ENCODE data around the gene SLC43A1.

Gene SLC43A1

DNA sequence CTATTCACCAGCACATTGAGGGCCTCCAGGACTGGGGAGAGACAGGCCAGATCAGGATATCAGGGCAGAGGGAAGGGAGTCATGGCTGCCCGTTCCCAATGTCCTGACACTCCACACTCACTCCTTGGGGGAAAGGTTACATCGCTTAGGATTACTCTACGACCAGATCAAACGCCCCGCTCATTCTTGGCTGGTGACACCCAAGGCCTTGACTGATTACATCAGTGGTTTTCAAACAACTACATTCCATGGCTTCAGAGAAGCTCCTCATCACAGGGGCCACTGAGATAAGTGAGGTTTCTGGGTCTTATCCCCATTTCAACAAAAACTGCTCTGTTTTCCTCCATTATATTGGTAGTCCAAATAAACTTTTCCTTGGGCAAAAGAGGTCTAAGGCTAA lies 37.0 kb upstream of the SLC43A1 start:
- H3K27ac ChIP-seq, result no peak overlapping the region
- no peak overlapping the region for H3K4me3 ChIP-seq (ENCODE audit: low read depth, low read length)
- TF ChIP-seq, protein P1, sequence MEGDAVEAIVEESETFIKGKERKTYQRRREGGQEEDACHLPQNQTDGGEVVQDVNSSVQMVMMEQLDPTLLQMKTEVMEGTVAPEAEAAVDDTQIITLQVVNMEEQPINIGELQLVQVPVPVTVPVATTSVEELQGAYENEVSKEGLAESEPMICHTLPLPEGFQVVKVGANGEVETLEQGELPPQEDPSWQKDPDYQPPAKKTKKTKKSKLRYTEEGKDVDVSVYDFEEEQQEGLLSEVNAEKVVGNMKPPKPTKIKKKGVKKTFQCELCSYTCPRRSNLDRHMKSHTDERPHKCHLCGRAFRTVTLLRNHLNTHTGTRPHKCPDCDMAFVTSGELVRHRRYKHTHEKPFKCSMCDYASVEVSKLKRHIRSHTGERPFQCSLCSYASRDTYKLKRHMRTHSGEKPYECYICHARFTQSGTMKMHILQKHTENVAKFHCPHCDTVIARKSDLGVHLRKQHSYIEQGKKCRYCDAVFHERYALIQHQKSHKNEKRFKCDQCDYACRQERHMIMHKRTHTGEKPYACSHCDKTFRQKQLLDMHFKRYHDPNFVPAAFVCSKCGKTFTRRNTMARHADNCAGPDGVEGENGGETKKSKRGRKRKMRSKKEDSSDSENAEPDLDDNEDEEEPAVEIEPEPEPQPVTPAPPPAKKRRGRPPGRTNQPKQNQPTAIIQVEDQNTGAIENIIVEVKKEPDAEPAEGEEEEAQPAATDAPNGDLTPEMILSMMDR (IDR thresholded peaks at IDR 0.05; ENCODE audit: low read depth, low read length, missing control alignments), result no peak
- in situ Hi-C loops (cut with HindIII; ENCODE audit: low pct_ligation_motif_present, low sequenced_read_pairs), result no loop called here
- no peaks in the 10 kb centered on the region for H3K27me3 ChIP-seq (replicated peaks)
- no peak for DNase-seq
- no peaks in the 10 kb centered on the region for H3K36me3 ChIP-seq (replicated peaks)

DNA sequence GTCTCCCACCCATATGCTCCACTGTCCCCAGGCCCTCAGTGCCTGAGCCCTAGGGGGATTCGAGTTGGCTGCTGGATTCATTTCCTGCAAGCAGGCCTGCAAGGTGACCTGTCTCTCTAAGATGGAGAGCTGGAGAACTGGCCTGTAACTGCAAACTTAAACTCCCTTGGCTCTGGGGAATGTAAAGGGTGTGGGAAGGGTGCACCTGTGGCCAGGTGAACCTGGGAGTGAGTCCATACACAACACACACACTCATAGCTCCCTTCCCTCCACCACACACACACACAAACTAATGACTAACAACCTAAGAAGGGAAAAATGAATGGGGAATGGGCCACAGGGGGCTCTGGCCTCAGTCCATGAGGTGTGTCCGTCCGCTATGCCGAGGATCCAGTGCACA lies 36.4 kb upstream of the SLC43A1 start:
- TF ChIP-seq, protein P1 (IDR thresholded peaks at IDR 0.05; ENCODE audit: low read depth, low read length, missing control alignments), result no peak
- no peak for DNase-seq
- H3K4me3 ChIP-seq (ENCODE audit: low read depth, low read length), result no peak overlapping the region
- no peaks in the 10 kb centered on the region for H3K36me3 ChIP-seq (replicated peaks)
- no peaks in the 10 kb centered on the region for H3K27me3 ChIP-seq (replicated peaks)
- in situ Hi-C loops (cut with HindIII; ENCODE audit: low pct_ligation_motif_present, low sequenced_read_pairs), result no loop called here
- H3K27ac ChIP-seq, result no peak overlapping the region

DNA sequence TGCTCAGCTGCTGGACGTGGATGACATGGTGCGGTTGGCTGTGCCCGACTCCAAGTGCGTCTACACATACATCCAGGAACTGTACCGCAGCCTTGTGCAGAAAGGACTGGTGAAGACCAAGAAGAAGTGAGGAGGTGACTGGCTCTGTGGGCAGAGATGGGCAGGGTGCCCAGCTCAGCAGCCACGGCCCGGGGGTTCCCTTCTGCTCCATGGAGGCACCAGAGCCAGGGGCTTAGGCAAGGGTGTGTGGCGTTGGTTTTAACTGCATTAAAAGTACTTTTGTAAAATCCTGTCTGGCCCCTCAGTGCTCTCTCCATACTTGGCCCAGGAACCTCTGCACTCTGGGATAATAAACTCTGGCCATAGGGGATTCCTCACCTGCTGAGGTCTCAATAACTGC lies 34.5 kb upstream of the SLC43A1 start:
- no peak for DNase-seq
- no peak overlapping the region for H3K4me3 ChIP-seq (ENCODE audit: low read depth, low read length)
- H3K27ac ChIP-seq, result no peak overlapping the region
- TF ChIP-seq, protein P1 (IDR thresholded peaks at IDR 0.05; ENCODE audit: low read depth, low read length, missing control alignments), result no peak
- no peaks in the 10 kb centered on the region for H3K36me3 ChIP-seq (replicated peaks)
- no peaks in the 10 kb centered on the region for H3K27me3 ChIP-seq (replicated peaks)
- in situ Hi-C loops (cut with HindIII; ENCODE audit: low pct_ligation_motif_present, low sequenced_read_pairs), result no loop called here

DNA sequence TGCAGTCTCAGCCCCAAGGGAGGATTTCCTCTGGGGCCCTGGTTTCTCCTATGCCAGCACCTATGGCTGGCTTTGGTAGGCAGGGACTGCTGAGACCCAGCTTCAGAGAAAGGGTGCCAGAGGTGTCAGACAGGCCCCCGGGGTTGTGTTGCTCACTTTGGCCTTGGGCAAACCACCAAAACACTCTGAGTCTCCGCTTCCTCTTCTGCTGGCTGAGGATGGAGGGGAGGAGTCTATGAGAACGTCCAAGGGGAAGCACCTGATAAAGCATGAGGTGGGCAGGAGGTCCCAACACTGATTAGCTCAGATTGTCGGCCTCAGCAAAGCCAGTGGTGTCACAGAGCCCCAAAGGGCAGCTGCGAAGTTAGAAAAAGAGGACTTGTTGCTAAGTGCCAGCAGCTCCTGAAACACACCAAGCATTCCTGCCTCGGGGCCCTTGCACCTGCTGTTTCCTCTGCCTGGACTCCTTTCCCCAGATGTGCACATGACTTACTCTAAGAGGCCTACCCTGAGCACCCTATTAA lies 32.4 kb upstream of the SLC43A1 start:
- no peak for DNase-seq
- Histone ChIP-seq H3K27ac (no peak overlapping the region), H3K36me3 (replicated peaks) (no peaks in the 10 kb centered on the region), H3K4me3 (ENCODE audit: low read depth, low read length) (no peak overlapping the region), H3K27me3 (replicated peaks) (no peaks in the 10 kb centered on the region)
- in situ Hi-C loops (cut with HindIII; ENCODE audit: low pct_ligation_motif_present, low sequenced_read_pairs), result no loop called here
- TF ChIP-seq, protein P1 (IDR thresholded peaks at IDR 0.05; ENCODE audit: low read depth, low read length, missing control alignments), result no peak

DNA sequence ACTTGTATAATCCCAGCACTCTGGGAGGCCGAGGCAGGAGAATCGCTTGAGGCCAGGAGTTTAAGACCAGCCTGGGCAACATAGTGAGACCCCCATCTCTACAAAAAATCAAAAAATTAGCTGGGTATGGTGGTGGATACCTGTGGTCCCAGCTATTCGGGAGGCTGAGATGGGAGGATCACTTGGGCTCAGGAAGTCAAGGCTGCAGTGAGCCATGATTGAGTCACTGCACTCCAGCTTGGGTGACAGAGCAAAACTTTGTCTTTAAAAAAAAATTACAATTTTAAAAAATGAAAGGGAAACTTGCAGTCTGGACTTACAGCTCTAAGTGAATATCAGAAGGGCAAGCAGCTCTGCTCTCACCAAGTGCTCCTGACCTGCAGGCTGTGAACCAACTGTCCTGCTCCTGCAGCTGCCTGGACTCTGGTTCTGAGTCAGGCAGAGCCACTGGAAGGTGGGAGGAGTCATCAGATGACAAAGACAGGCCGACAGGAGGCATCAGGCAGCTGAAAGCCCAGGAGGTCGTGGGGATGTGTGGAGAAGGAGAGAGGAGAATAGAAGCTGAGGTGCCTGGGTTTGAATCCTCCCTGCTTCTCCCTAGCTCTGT lies 31.5 kb upstream of the SLC43A1 start:
- no peak overlapping the region for H3K27ac ChIP-seq
- no peak overlapping the region for H3K4me3 ChIP-seq (ENCODE audit: low read depth, low read length)
- TF ChIP-seq, protein P1 (IDR thresholded peaks at IDR 0.05; ENCODE audit: low read depth, low read length, missing control alignments), result peak; percentile 39
- in situ Hi-C loops (cut with HindIII; ENCODE audit: low pct_ligation_motif_present, low sequenced_read_pairs), result no loop called here
- H3K27me3 ChIP-seq (replicated peaks), result no peaks in the 10 kb centered on the region
- DNase-seq, result peak; percentile 46
- H3K36me3 ChIP-seq (replicated peaks), result no peaks in the 10 kb centered on the region

DNA sequence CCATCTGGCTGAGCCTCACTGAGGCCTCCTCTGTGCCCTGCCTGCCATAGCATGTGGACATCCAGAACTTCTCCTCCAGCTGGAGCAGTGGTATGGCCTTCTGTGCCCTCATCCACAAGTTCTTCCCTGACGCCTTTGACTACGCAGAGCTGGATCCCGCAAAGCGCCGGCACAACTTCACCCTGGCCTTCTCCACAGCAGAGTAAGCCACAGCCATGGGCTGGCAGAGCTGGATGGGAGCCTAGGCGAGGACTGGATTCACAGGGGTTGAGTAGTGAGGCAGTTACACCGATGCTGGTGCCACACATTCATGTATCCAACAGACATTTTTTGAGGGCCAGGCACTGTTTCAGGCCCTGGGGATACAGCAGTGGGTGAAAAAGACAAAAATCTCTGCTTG lies 30.9 kb upstream of the SLC43A1 start:
- no peaks in the 10 kb centered on the region for H3K27me3 ChIP-seq (replicated peaks)
- H3K36me3 ChIP-seq (replicated peaks), result no peaks in the 10 kb centered on the region
- TF ChIP-seq, protein P1 (IDR thresholded peaks at IDR 0.05; ENCODE audit: low read depth, low read length, missing control alignments), result no peak
- in situ Hi-C loops (cut with HindIII; ENCODE audit: low pct_ligation_motif_present, low sequenced_read_pairs), result no loop called here
- H3K4me3 ChIP-seq (ENCODE audit: low read depth, low read length), result no peak overlapping the region
- no peak for DNase-seq
- no peak overlapping the region for H3K27ac ChIP-seq
